Eye (tissue), 1 donor: ENCODE results near the gene ZBTB7C.
A peak's percentile ranks its signal among the peaks of the same experiment; 100 is the strongest.

ENCODE experiments used
- DNase-seq: peaks from one replicate; pipeline ENCODE4 v3.0.0-alpha.2; 2015

The ZBTB7C gene

GRCh38 chr18:48160622-48161021 lies 248.6 kb downstream of the ZBTB7C start:
- DNase-seq: no peak

GRCh38 chr18:48159816-48160215 lies 249.4 kb downstream of the ZBTB7C start:
- DNase-seq: no peak

GRCh38 chr18:48158721-48159120 lies 250.5 kb downstream of the ZBTB7C start:
- DNase-seq: no peak

GRCh38 chr18:48157956-48158355 lies 251.2 kb downstream of the ZBTB7C start:
- no peak for DNase-seq

GRCh38 chr18:48155856-48156255 lies 253.3 kb downstream of the ZBTB7C start:
- DNase-seq: no peak

- no peak for DNase-seq
These were observed 254.4 kb downstream of the ZBTB7C start for GRCh38 chr18:48154828-48155227.

GRCh38 chr18:48153613-48154481 lies 255.3 kb downstream of the ZBTB7C start:
- DNase-seq: no peak

- DNase-seq: no peak
These were observed 256.6 kb downstream of the ZBTB7C start for GRCh38 chr18:48152549-48152948.

- DNase-seq: no peak
These were observed 257.6 kb downstream of the ZBTB7C start for GRCh38 chr18:48151421-48152065.

GRCh38 chr18:48149020-48149685 lies 260.0 kb downstream of the ZBTB7C start:
- DNase-seq: no peak

GRCh38 chr18:48142994-48143393 lies 266.2 kb downstream of the ZBTB7C start:
- no peak for DNase-seq

- no peak for DNase-seq
These were observed 266.8 kb downstream of the ZBTB7C start for GRCh38 chr18:48142353-48142752.

- DNase-seq: no peak
These were observed 268.5 kb downstream of the ZBTB7C start for GRCh38 chr18:48140731-48141130.

GRCh38 chr18:48139431-48140347 lies 269.5 kb downstream of the ZBTB7C start:
- no peak for DNase-seq

- DNase-seq: no peak
These were observed 270.3 kb downstream of the ZBTB7C start for GRCh38 chr18:48138660-48139430.

- no peak for DNase-seq
These were observed 271.0 kb downstream of the ZBTB7C start for GRCh38 chr18:48138210-48138609.

GRCh38 chr18:48137374-48138081 lies 271.7 kb downstream of the ZBTB7C start:
- DNase-seq: no peak

- peak; percentile 64 for DNase-seq
These were observed 272.3 kb downstream of the ZBTB7C start for GRCh38 chr18:48136827-48137373.

GRCh38 chr18:48136051-48136826 lies 272.9 kb downstream of the ZBTB7C start:
- DNase-seq: peak; percentile 58

- DNase-seq: no peak
These were observed 273.7 kb downstream of the ZBTB7C start for GRCh38 chr18:48135436-48135966.
